CD4-positive, alpha-beta T cell (primary cell): ENCODE results near the gene GRID1. TPM values are rescaled to one million over a fixed set of nuclear protein-coding genes. Genes with fewer than 3 reads are reported as not detected.

Source experiments
- ATAC-seq: fragments of 200-7000 bp; cut with Tn5 transposase; one replicate; pipeline ENCODE4 v1.10.0; 2022; ENCODE audit warnings: mild to moderate bottlenecking; ENCODE audit not compliant: poor library complexity
- CTCF ChIA-PET: fragments of 350-600 bp; sonication (Branson Sonifier 250); formaldehyde crosslinking; loops from one replicate; lab custom pipeline; 2021; ENCODE audit warnings: antibody characterized with exemption, inconsistent platforms; lab: Charles Lee
- POLR2A ChIA-PET: fragments of 350-600 bp; sonication (Branson Sonifier 250); formaldehyde crosslinking; loops from one replicate; lab custom pipeline; 2021; ENCODE audit warnings: antibody characterized with exemption, inconsistent platforms; lab: Charles Lee
- DNase-seq, 14 experiments: peaks; one replicate each; pipeline ENCODE4 v3.0.0-alpha.2; 2013 to 2020; ENCODE audit warnings: mixed read lengths in 2 of 14
- H3K27ac ChIP-seq, 2 donors: one replicate each; pipeline versions ENCODE4 v1.5.1 to v1.7.0; 2013; ENCODE audit warnings: low read length in 2 of 2, low read depth in 1 of 2, mild to moderate bottlenecking in 1 of 2
- H3K27me3 ChIP-seq, 2 experiments: 1 replicate in 1 of 2; 2 replicates in 1 of 2; pipeline versions ENCODE4 v1.6.1 to v1.7.0; 2013; ENCODE audit warnings: low read length in 2 of 2, control low read depth in 1 of 2, mild to moderate bottlenecking in 1 of 2, moderate library complexity in 1 of 2; ENCODE audit not compliant: insufficient read depth in 2 of 2, control insufficient read depth in 1 of 2
- H3K36me3 ChIP-seq: one replicate; pipeline ENCODE4 v1.6.1; 2013; ENCODE audit warnings: low read length, control low read depth; ENCODE audit not compliant: insufficient read depth
- H3K4me1 ChIP-seq: one replicate; pipeline ENCODE4 v1.6.1; 2013; ENCODE audit warnings: low read length, control low read depth; ENCODE audit not compliant: insufficient read depth
- H3K4me3 ChIP-seq: one replicate; pipeline ENCODE4 v1.5.1; 2013; ENCODE audit warnings: mild to moderate bottlenecking, low read length, moderate library complexity
- H3K9me3 ChIP-seq, 2 experiments: 1 replicate in 1 of 2; 2 replicates in 1 of 2; pipeline versions ENCODE4 v1.6.1 to v1.7.0; 2013; ENCODE audit warnings: low read length in 2 of 2, mild to moderate bottlenecking in 2 of 2, control low read depth in 1 of 2, moderate library complexity in 1 of 2; ENCODE audit not compliant: control insufficient read depth in 1 of 2, insufficient read depth in 1 of 2
- H3K27ac Mint-ChIP-seq: one replicate; pipeline ENCODE4 v1.8.0; 2020; ENCODE audit warnings: mixed read lengths
- H3K27me3 Mint-ChIP-seq: one replicate; pipeline ENCODE4 v1.8.0; 2021; ENCODE audit warnings: mixed read lengths
- H3K36me3 Mint-ChIP-seq: one replicate; pipeline ENCODE4 v1.8.0; 2021; ENCODE audit warnings: low read depth, mixed read lengths
- H3K4me1 Mint-ChIP-seq: one replicate; pipeline ENCODE4 v1.8.0; 2021; ENCODE audit warnings: low read depth, mixed read lengths
- H3K4me3 Mint-ChIP-seq: one replicate; pipeline ENCODE4 v1.8.0; 2020; ENCODE audit warnings: mild to moderate bottlenecking, mixed read lengths
- H3K9me3 Mint-ChIP-seq: one replicate; pipeline ENCODE4 v1.8.0; 2020; ENCODE audit warnings: mixed read lengths
- intact Hi-C, 2 experiments: fragments of 100-400 bp; cut with DNase I in 1 of 2; cut with micrococcal nuclease in 1 of 2; formaldehyde crosslinking; loops; one replicate each; pipeline versions ENCODE4 v1.15.1 to v1.9.0; 2023 to 2025; cut with DNase I, micrococcal nuclease
- total RNA-seq, 174 experiments: library from RNA in 2 of 174; stranded (reverse) in 2 of 174; gene quantifications; one replicate each; pipeline ENCODE4 v1.2.3 and lab custom pipeline; 2021 to 2026
- TF ChIP-seq, protein P1 (sequence below): fragments of 200-600 bp; IDR thresholded peaks from one replicate; pipeline ENCODE4 v1.8.0; 2022; ENCODE audit warnings: antibody characterized with exemption, mild to moderate bottlenecking

The GRID1 gene
- total RNA-seq, 2 experiments from 2014 or later, result not detected

DNA sequence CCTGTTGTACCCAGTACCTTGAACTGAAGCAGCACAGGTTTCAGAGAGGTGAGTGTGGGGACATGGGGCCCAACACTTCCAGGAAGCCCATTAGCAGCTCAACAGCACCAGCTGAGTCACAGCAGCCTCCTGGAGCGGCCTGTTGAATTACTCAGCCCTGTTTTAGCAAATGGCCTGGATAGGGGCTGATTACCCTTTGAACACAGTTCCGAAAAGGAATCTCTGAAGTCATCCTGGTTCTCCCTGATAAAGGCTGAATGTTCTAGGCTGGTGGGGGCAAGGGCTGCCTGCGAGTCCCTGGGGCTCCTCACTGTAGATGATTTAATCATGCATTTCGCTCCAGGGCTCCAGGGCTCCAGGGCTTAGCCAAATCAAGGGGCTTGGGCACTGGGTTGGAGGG lies 287.5 kb downstream of the GRID1 start:
- Mint-ChIP-seq H3K27ac (no peak overlapping the region), H3K27me3 (peaks cover 28% of the 10 kb centered on the region), H3K4me1 (no peaks in the 10 kb centered on the region), H3K9me3 (no peaks in the 10 kb centered on the region), H3K36me3 (no peaks in the 10 kb centered on the region), H3K4me3 (no peak overlapping the region)
- no peak for ATAC-seq
- DNase-seq, result no peak
- Histone ChIP-seq H3K27ac (no peak overlapping the region), H3K27me3 (peaks cover 3 to 8% of the 10 kb centered on the region in 2 experiments), H3K4me1 (no peaks in the 10 kb centered on the region), H3K9me3 (peaks cover 0 to 5% of the 10 kb centered on the region in 2 experiments), H3K36me3 (no peaks in the 10 kb centered on the region), H3K4me3 (no peak overlapping the region)
- TF ChIP-seq, protein P1, sequence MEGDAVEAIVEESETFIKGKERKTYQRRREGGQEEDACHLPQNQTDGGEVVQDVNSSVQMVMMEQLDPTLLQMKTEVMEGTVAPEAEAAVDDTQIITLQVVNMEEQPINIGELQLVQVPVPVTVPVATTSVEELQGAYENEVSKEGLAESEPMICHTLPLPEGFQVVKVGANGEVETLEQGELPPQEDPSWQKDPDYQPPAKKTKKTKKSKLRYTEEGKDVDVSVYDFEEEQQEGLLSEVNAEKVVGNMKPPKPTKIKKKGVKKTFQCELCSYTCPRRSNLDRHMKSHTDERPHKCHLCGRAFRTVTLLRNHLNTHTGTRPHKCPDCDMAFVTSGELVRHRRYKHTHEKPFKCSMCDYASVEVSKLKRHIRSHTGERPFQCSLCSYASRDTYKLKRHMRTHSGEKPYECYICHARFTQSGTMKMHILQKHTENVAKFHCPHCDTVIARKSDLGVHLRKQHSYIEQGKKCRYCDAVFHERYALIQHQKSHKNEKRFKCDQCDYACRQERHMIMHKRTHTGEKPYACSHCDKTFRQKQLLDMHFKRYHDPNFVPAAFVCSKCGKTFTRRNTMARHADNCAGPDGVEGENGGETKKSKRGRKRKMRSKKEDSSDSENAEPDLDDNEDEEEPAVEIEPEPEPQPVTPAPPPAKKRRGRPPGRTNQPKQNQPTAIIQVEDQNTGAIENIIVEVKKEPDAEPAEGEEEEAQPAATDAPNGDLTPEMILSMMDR, result no peak
- CTCF ChIA-PET, result no interaction called here
- POLR2A ChIA-PET, result no interaction called here
- intact Hi-C loops, result no loop called here

DNA sequence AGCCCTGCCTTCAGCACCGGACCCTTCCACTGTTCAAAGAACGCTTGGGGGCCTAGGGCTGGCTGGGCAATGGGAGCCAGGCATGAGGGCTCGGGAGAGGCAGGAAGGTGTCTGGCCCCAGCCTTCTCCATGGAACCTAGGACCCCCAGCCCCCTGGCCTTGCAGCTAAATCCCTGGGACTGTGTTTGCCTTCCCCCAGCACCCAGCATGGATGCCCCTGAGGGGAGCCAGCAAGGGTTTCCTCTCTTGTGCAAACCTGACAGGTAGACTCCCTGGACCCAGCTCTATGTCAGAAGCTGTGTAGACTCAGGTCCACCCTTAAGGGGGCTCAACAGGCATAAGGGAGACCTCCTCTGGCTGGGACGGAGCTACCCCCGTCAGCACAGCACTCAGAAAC lies 288.0 kb downstream of the GRID1 start:
- no peaks in the 10 kb centered on the region for H3K9me3 Mint-ChIP-seq
- no peak overlapping the region for H3K27ac ChIP-seq
- H3K4me1 Mint-ChIP-seq, result no peaks in the 10 kb centered on the region
- CTCF ChIA-PET, result no interaction called here
- H3K27me3 Mint-ChIP-seq, result peaks cover 24% of the 10 kb centered on the region
- H3K4me1 ChIP-seq, result no peaks in the 10 kb centered on the region
- DNase-seq (no peak), ATAC-seq (no peak)
- H3K27me3 ChIP-seq, result peaks cover 0 to 8% of the 10 kb centered on the region in 2 experiments
- TF ChIP-seq, protein P1, result no peak
- H3K36me3 ChIP-seq, result no peaks in the 10 kb centered on the region
- peaks cover 0 to 5% of the 10 kb centered on the region in 2 experiments for H3K9me3 ChIP-seq
- intact Hi-C loops, result no loop called here
- H3K4me3 Mint-ChIP-seq, result no peak overlapping the region
- no peak overlapping the region for H3K4me3 ChIP-seq
- H3K36me3 Mint-ChIP-seq, result no peaks in the 10 kb centered on the region
- no peak overlapping the region for H3K27ac Mint-ChIP-seq
- POLR2A ChIA-PET, result no interaction called here

DNA sequence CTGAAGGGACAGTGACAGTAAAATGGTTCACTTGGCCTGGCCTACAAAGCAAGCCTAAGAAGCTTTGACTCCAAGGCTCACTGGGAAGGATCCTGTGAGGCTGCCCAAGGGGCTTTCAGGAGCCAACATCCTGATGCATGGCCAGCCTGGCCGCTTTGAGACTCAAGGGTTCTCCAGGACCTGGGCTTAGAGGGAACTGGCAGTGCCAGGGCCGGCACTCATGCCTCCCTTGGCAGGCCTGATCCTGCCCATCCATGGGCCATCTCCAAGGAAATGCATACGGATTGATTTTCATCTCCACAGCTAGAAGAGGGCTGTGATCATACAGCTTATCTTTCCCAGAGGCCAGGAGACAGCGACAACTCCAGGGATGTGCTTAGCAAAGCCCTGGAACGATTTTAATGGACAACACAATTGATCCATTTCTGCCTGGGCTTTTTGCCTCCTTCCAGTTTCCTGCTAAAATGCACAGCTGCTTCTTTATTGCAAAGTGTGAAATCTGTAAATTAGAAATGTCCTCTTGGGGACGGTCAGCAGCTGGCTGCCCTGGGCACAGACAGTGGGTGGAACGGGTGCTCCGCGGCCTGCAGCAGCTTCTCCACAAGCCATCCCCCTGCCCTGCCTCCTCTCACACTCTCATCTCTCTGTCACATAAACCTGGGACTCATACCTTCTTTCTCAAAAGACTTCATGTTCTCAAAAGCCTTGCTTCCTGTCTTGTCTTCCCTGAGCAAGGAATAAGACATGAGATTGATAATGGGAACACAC lies 288.5 kb downstream of the GRID1 start:
- no peaks in the 10 kb centered on the region for H3K36me3 ChIP-seq
- H3K27ac ChIP-seq, result no peak overlapping the region
- ATAC-seq (no peak), DNase-seq (no peak)
- no peaks in the 10 kb centered on the region for H3K4me1 Mint-ChIP-seq
- TF ChIP-seq, protein P1, result no peak
- ChIA-PET POLR2A (no interaction called here), CTCF (no interaction called here)
- no peak overlapping the region for H3K4me3 Mint-ChIP-seq
- H3K4me1 ChIP-seq, result no peaks in the 10 kb centered on the region
- H3K36me3 Mint-ChIP-seq, result no peaks in the 10 kb centered on the region
- peaks cover 0 to 3% of the 10 kb centered on the region in 2 experiments for H3K27me3 ChIP-seq
- H3K27me3 Mint-ChIP-seq, result peaks cover 18% of the 10 kb centered on the region
- no peak overlapping the region for H3K27ac Mint-ChIP-seq
- no peak overlapping the region for H3K4me3 ChIP-seq
- H3K9me3 Mint-ChIP-seq, result no peaks in the 10 kb centered on the region
- peaks cover 0 to 5% of the 10 kb centered on the region in 2 experiments for H3K9me3 ChIP-seq
- intact Hi-C loops, result no loop called here
